Measurements from ENCODE around the gene PPIF. TPM values are rescaled to one million over a fixed set of nuclear protein-coding genes. Genes with fewer than 3 reads are reported as not detected.

Gene PPIF
- total RNA-seq, 1 donor from 2014 or later = 27.1 TPM

DNA sequence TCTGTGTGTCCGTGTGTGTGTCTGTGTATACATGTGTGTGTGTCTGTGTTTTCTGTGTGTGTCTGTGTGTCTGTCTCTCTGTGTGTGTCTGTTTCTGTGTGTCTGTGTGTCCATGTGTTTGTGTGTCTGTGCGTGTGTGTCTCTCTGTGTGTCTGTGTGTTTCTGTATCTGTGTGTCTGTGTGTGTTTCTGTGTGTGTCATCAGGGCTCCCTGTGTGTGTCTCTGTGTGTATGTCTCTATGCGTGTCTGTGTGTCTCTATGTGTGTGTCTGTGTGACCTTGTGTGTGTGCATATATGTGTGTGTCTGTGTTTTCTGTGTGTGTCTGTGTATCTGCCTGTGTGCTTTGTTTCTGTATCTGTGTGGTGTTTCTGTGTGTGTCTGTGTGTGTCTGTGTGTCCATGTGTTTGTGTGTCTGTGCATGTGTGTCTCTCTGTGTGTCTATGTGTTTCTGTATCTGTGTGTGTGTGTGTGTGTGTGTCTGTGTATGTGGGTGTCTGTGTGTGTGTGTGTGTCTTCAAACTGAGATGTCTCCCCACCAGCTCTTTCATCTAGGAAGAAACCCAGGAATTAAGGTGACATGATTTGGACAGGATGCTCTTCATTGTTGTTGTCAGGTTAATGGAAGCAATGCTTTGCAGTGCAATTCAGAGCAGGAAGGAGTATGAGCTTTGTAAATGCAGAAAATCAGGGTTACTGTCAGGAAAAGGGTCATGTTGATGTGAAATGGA lies 20.7 kb upstream of the PPIF start:
- TF ChIP-seq EZH2phosphoT487 (IDR thresholded peaks at IDR 0.05) (no peak), EZH2 (IDR thresholded peaks at IDR 0.05) (no peak)
- TF ChIP-seq, protein P1, sequence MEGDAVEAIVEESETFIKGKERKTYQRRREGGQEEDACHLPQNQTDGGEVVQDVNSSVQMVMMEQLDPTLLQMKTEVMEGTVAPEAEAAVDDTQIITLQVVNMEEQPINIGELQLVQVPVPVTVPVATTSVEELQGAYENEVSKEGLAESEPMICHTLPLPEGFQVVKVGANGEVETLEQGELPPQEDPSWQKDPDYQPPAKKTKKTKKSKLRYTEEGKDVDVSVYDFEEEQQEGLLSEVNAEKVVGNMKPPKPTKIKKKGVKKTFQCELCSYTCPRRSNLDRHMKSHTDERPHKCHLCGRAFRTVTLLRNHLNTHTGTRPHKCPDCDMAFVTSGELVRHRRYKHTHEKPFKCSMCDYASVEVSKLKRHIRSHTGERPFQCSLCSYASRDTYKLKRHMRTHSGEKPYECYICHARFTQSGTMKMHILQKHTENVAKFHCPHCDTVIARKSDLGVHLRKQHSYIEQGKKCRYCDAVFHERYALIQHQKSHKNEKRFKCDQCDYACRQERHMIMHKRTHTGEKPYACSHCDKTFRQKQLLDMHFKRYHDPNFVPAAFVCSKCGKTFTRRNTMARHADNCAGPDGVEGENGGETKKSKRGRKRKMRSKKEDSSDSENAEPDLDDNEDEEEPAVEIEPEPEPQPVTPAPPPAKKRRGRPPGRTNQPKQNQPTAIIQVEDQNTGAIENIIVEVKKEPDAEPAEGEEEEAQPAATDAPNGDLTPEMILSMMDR (IDR thresholded peaks at IDR 0.05) = no peak
- H4K20me1 ChIP-seq (ENCODE audit: low read depth) = no peaks in the 10 kb centered on the region
- no peak for DNase-seq (ENCODE audit: low spot score)
- no peaks in the 10 kb centered on the region for H3K27me3 ChIP-seq
- H2AFZ ChIP-seq (replicated peaks) = no peak overlapping the region
- Mint-ChIP-seq H3K27me3 (ENCODE audit: insufficient read depth, low read depth) (peaks cover 4% of the 10 kb centered on the region), H3K27ac (no peak overlapping the region), H3K9me3 (no peaks in the 10 kb centered on the region), H3K36me3 (no peaks in the 10 kb centered on the region), H3K4me3 (no peak overlapping the region), H3K4me1 (no peaks in the 10 kb centered on the region)
- H3F3A ChIP-seq (ENCODE audit: low read depth) = no peaks in the 10 kb centered on the region
- no peaks in the 10 kb centered on the region for H3K9me3 ChIP-seq (ENCODE audit: low read depth)
- H3K9ac ChIP-seq = no peak overlapping the region
- H3K4me1 ChIP-seq = no peaks in the 10 kb centered on the region
- H3K79me2 ChIP-seq (ENCODE audit: low read depth) = no peaks in the 10 kb centered on the region
- H3K36me3 ChIP-seq = no peaks in the 10 kb centered on the region
- no peak overlapping the region for H3K27ac ChIP-seq
- no peak overlapping the region for H3K4me2 ChIP-seq
- H3K4me3 ChIP-seq = no peak overlapping the region

DNA sequence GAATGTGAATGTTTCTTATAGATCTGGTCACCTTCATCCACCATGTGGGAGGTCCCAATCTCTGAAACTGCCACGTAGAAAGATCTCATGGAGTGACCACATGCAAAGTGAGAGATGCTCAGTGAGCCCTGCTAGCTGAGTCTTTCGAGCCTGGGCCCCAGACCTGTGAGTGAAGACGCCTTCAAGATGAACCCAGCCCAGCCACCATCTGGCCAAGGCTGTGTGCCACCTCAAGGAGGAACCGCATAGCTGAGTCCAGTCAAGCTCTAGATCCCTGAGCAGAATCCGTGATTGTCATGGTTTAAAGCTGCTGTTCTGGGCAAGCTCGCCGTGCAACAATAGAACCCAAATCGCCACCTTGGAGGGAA lies 20.2 kb upstream of the PPIF start:
- H3K4me1 Mint-ChIP-seq = no peaks in the 10 kb centered on the region
- Histone ChIP-seq H3K4me1 (no peaks in the 10 kb centered on the region), H3K9me3 (ENCODE audit: low read depth) (no peaks in the 10 kb centered on the region), H3F3A (ENCODE audit: low read depth) (no peaks in the 10 kb centered on the region), H3K36me3 (no peaks in the 10 kb centered on the region), H2AFZ (replicated peaks) (no peak overlapping the region), H3K27ac (no peak overlapping the region), H3K27me3 (no peaks in the 10 kb centered on the region), H4K20me1 (ENCODE audit: low read depth) (no peaks in the 10 kb centered on the region), H3K79me2 (ENCODE audit: low read depth) (no peaks in the 10 kb centered on the region), H3K4me2 (no peak overlapping the region), H3K9ac (no peak overlapping the region), H3K4me3 (no peak overlapping the region)
- peaks cover 5% of the 10 kb centered on the region for H3K27me3 Mint-ChIP-seq (ENCODE audit: insufficient read depth, low read depth)
- H3K36me3 Mint-ChIP-seq = no peaks in the 10 kb centered on the region
- no peak for TF ChIP-seq EZH2phosphoT487 (IDR thresholded peaks at IDR 0.05)
- no peak for TF ChIP-seq EZH2 (IDR thresholded peaks at IDR 0.05)
- TF ChIP-seq, protein P1 (IDR thresholded peaks at IDR 0.05) = no peak
- peaks cover 3% of the 10 kb centered on the region for H3K9me3 Mint-ChIP-seq
- H3K4me3 Mint-ChIP-seq = no peak overlapping the region
- DNase-seq (ENCODE audit: low spot score) = no peak
- H3K27ac Mint-ChIP-seq = no peak overlapping the region

DNA sequence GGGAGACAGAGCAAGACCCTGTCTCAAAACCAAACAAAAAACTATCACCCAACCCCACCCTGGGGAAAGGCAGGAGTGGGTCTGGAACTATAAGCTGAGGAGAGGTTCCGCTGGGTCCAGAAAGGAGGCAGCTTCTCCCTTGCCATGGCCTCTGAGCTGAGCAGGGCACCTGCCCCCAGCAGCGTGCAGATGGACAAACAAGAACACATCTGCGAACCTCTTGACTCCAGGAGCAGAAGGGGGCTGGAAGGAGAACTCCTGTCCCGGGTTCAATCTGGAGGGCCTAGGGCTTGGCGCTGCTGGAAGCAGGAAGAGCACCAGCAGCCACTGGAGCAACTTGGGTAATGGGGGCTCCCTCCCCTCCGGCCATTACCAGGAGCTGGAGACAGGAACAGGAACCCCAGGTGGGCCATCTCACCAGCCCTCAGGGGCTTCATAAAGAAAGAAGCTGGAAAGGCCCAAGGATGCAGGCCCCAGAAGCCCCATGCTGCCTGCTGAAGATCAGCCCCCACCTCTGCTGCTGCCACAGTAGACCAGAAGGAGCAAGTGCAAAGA lies 19.0 kb upstream of the PPIF start:
- no peaks in the 10 kb centered on the region for H3K4me1 Mint-ChIP-seq
- H3F3A ChIP-seq (ENCODE audit: low read depth) = no peaks in the 10 kb centered on the region
- H3K79me2 ChIP-seq (ENCODE audit: low read depth) = no peaks in the 10 kb centered on the region
- H3K9me3 ChIP-seq (ENCODE audit: low read depth) = no peaks in the 10 kb centered on the region
- no peak overlapping the region for H3K9ac ChIP-seq
- no peaks in the 10 kb centered on the region for H4K20me1 ChIP-seq (ENCODE audit: low read depth)
- no peaks in the 10 kb centered on the region for H3K27me3 ChIP-seq
- no peak overlapping the region for H2AFZ ChIP-seq (replicated peaks)
- H3K4me2 ChIP-seq = no peak overlapping the region
- no peak overlapping the region for H3K27ac Mint-ChIP-seq
- H3K27ac ChIP-seq = no peak overlapping the region
- H3K36me3 ChIP-seq = no peaks in the 10 kb centered on the region
- no peak overlapping the region for H3K4me3 Mint-ChIP-seq
- TF ChIP-seq, protein P1 (IDR thresholded peaks at IDR 0.05) = no peak
- no peak for TF ChIP-seq EZH2phosphoT487 (IDR thresholded peaks at IDR 0.05)
- TF ChIP-seq EZH2 (IDR thresholded peaks at IDR 0.05) = no peak
- H3K27me3 Mint-ChIP-seq (ENCODE audit: insufficient read depth, low read depth) = peaks cover 5% of the 10 kb centered on the region
- DNase-seq (ENCODE audit: low spot score) = no peak
- peaks cover 5% of the 10 kb centered on the region for H3K9me3 Mint-ChIP-seq
- H3K4me3 ChIP-seq = no peak overlapping the region
- no peaks in the 10 kb centered on the region for H3K36me3 Mint-ChIP-seq
- no peaks in the 10 kb centered on the region for H3K4me1 ChIP-seq

Data from neural progenitor cell (in vitro differentiated cells).